SU-DHL-6 (cell line): Measurements from ENCODE around the gene MPZL3.

ENCODE experiments used
- CTCF ChIP-seq: fragments of 200-600 bp; sonication (generic); IDR thresholded peaks from one replicate; pipeline ENCODE4 v1.5.1; 2017; ENCODE audit warnings: antibody characterized with exemption, mild to moderate bottlenecking, low read length, moderate library complexity; ENCODE audit not compliant: insufficient read depth, poor library complexity, severe bottlenecking
- EZH2phosphoT487 ChIP-seq: fragments of 200-600 bp; sonication (generic), shearing (Covaris generic); conservative IDR thresholded peaks from 2 replicates; pipeline ENCODE4 v1.6.1; 2018; ENCODE audit warnings: mild to moderate bottlenecking, antibody characterized with exemption, low read length, moderate library complexity, mixed read lengths

GRCh38 chr11:118287006-118287405 is 34.8 kb upstream of the MPZL3 start:
- TF ChIP-seq CTCF (no peak), EZH2phosphoT487 (no peak)
